GM21526 (cell line): ENCODE results near the gene TCAF1.

Experiments
- ATAC-seq: cut with Tn5 transposase; IDR thresholded peaks from one replicate; pipeline ENCODE4 v1.9.1; 2021; ENCODE audit warnings: moderate library complexity; ENCODE audit not compliant: unreplicated experiment, low FRiP score

The TCAF1 gene

GRCh38 chr7:143901668-143902331 is at the start of gene TCAF1:
Gene TCAF1 (minus strand): TSS chr7:143902176. CDS start chr7:143876608, 25,568 bp downstream.
- peak; percentile 96 for ATAC-seq

- ATAC-seq, result no peak
These were observed 46.8 kb upstream of the TCAF1 start for GRCh38 chr7:143948733-143949132.

- ATAC-seq, result no peak
These were observed 45.1 kb upstream of the TCAF1 start for GRCh38 chr7:143947111-143947510.

- no peak for ATAC-seq
These were observed 43.4 kb upstream of the TCAF1 start for GRCh38 chr7:143945423-143945822.

GRCh38 chr7:143938379-143939243 is 36.6 kb upstream of the TCAF1 start:
- ATAC-seq, result no peak

- no peak for ATAC-seq
These were observed 34.4 kb upstream of the TCAF1 start for GRCh38 chr7:143936087-143937009.

GRCh38 chr7:143934526-143935325 is 32.8 kb upstream of the TCAF1 start, which contains the start of gene OR2F2:
Gene OR2F2 (plus strand): TSS chr7:143935233. CDS start chr7:143935233, 0 bp downstream.
- ATAC-seq, result no peak

- no peak for ATAC-seq
These were observed 29.8 kb upstream of the TCAF1 start for GRCh38 chr7:143931739-143932138.

- no peak for ATAC-seq
These were observed 27.4 kb upstream of the TCAF1 start for GRCh38 chr7:143929224-143929920.

- no peak for ATAC-seq
These were observed 22.9 kb upstream of the TCAF1 start for GRCh38 chr7:143924851-143925250.

- no peak for ATAC-seq
These were observed 13.1 kb upstream of the TCAF1 start for GRCh38 chr7:143914938-143915652.

GRCh38 chr7:143913945-143914615 is 12.1 kb upstream of the TCAF1 start:
- no peak for ATAC-seq

GRCh38 chr7:143910473-143911248 is 8.7 kb upstream of the TCAF1 start:
- ATAC-seq, result no peak

GRCh38 chr7:143909863-143910262 is 7.9 kb upstream of the TCAF1 start:
- ATAC-seq, result no peak

- no peak for ATAC-seq
These were observed 6.1 kb upstream of the TCAF1 start for GRCh38 chr7:143908120-143908519.

- ATAC-seq, result no peak
These were observed 4.9 kb upstream of the TCAF1 start for GRCh38 chr7:143906895-143907294.

GRCh38 chr7:143906151-143906550 is 4.2 kb upstream of the TCAF1 start:
- ATAC-seq, result no peak
